PC-3 (cell line): Measurements from ENCODE around the gene ITCH. TPM values are rescaled to one million over a fixed set of nuclear protein-coding genes. Genes with fewer than 3 reads are reported as not detected.

Experiments used
- ATAC-seq: fragments of 200-7000 bp; cut with Tn5 transposase; 2 replicates; pipeline ENCODE4 v1.9.1; 2020; ENCODE audit warnings: mild to moderate bottlenecking, moderate library complexity
- BruUV-seq: library from RNA; stranded (reverse); fragments of 400-500 nt; replicated peaks from 2 replicates; lab custom pipeline; 2021; lab: Mats Ljungman, UMichigan
- CTCF ChIA-PET: fragments of 300-600 bp; sonication (Branson Sonifier 250); formaldehyde crosslinking; loops from one replicate; lab custom pipeline; 2022; ENCODE audit warnings: antibody characterized with exemption; lab: Charles Lee
- POLR2A ChIA-PET: fragments of 300-600 bp; sonication (Branson Sonifier 250); formaldehyde crosslinking; loops from one replicate; lab custom pipeline; 2022; ENCODE audit warnings: antibody characterized with exemption; ENCODE audit not compliant: unreplicated experiment; lab: Charles Lee
- DNase-seq: peaks from one replicate; pipeline ENCODE4 v3.0.0-alpha.2; 2015
- H2AFZ ChIP-seq: fragments of 300-600 bp; sonication (generic); 2 replicates; pipeline ENCODE4 v1.6.0; 2016; ENCODE audit warnings: antibody characterized with exemption, low read length
- H3F3A ChIP-seq: fragments of 300-600 bp; sonication (generic); one replicate; pipeline ENCODE4 v1.6.0; 2017; ENCODE audit warnings: antibody characterized with exemption, low read length, control low read depth, mild to moderate bottlenecking; ENCODE audit not compliant: unreplicated experiment
- H3K27ac ChIP-seq: fragments of 300-600 bp; sonication (generic); 2 replicates; pipeline ENCODE4 v1.5.1; 2016; ENCODE audit warnings: mild to moderate bottlenecking, low read length
- H3K27me3 ChIP-seq: fragments of 300-600 bp; sonication (generic); 2 replicates; pipeline ENCODE4 v1.6.1; 2016; ENCODE audit warnings: low read length, mixed read lengths
- H3K36me3 ChIP-seq: fragments of 300-600 bp; sonication (generic); 2 replicates; pipeline ENCODE4 v1.6.1; 2016; ENCODE audit warnings: low read depth, mixed run types, low read length, mixed read lengths
- H3K4me1 ChIP-seq: fragments of 300-600 bp; sonication (generic); 2 replicates; pipeline ENCODE4 v1.5.1; 2016; ENCODE audit warnings: low read length; ENCODE audit not compliant: insufficient read depth
- H3K4me2 ChIP-seq: fragments of 300-600 bp; sonication (generic); 2 replicates; pipeline ENCODE4 v1.6.0; 2016; ENCODE audit warnings: low read length
- H3K4me3 ChIP-seq: fragments of 300-600 bp; sonication (generic); 2 replicates; pipeline ENCODE4 v1.5.1; 2016; ENCODE audit warnings: mild to moderate bottlenecking, low read length, mixed read lengths
- H3K79me2 ChIP-seq: fragments of 300-600 bp; sonication (generic); 2 replicates; pipeline ENCODE4 v1.6.1; 2017; ENCODE audit warnings: low read length, mixed read lengths
- H3K9ac ChIP-seq: fragments of 300-600 bp; sonication (generic); 2 replicates; pipeline ENCODE4 v1.6.0; 2016; ENCODE audit warnings: mild to moderate bottlenecking, low read length
- H3K9me2 ChIP-seq: fragments of 300-600 bp; sonication (generic); replicated peaks from 2 replicates; pipeline ENCODE4 v1.6.1; 2016; ENCODE audit warnings: mixed run types, low read length, mixed read lengths
- H3K9me3 ChIP-seq: fragments of 300-600 bp; sonication (generic); 2 replicates; pipeline ENCODE4 v1.6.1; 2016; ENCODE audit warnings: low read length, mixed read lengths
- H4K20me1 ChIP-seq: fragments of 300-600 bp; sonication (generic); 2 replicates; pipeline ENCODE4 v1.6.1; 2016; ENCODE audit warnings: low read length, mixed read lengths
- EZH2 ChIP-seq: fragments of 300-600 bp; sonication (generic); IDR thresholded peaks from one replicate; pipeline ENCODE4 v1.6.1; 2017; ENCODE audit warnings: antibody characterized with exemption, mild to moderate bottlenecking, low read length; ENCODE audit not compliant: unreplicated experiment
- EZH2phosphoT487 ChIP-seq: fragments of 300-600 bp; sonication (generic); IDR thresholded peaks from 2 replicates; pipeline ENCODE4 v1.6.1; 2018; ENCODE audit warnings: mild to moderate bottlenecking, antibody characterized with exemption, low read length, borderline replicate concordance
- intact Hi-C: fragments of 100-400 bp; cut with micrococcal nuclease; formaldehyde crosslinking; loops from 2 replicates; pipeline ENCODE4 v1.9.0; 2023
- total RNA-seq: library from RNA; depleted of rRNA; stranded (reverse); fragments of >200 nt; gene quantifications from 2 replicates; pipeline ENCODE4 v1.2.3, GENCODE V29; 2014
- TF ChIP-seq, protein P1 (sequence below): fragments of 300-600 bp; sonication (generic); conservative IDR thresholded peaks from 2 replicates; pipeline ENCODE4 v1.5.1; 2017; ENCODE audit warnings: antibody characterized with exemption, low read depth, mild to moderate bottlenecking, low read length

Gene ITCH
- total RNA-seq, 1 experiment from 2014 or later = 54.8 TPM

DNA sequence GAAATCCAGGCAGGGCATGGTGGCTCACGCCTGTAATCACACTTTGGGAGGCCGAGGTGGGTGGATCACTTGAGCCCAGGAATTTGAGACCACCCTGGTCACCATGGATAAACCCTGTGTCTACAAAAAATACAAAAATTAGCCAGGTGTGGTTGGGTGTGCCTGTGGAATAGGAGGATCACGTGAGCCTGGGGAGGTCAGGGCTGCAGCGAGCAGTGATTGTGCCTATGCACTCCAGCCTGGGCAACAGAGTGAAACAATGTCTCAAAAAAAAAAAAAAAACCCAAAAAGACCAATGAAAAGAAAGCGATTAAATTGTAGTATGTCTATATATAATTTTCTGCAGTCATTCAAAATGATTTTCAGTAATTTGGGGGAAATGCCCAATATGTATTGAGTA lies 70.3 kb downstream of the ITCH start:
- Histone ChIP-seq H3K27me3 (no peaks in the 10 kb centered on the region), H3K9me3 (no peaks in the 10 kb centered on the region), H3K79me2 (no peaks in the 10 kb centered on the region), H3K4me2 (no peak overlapping the region), H4K20me1 (no peaks in the 10 kb centered on the region), H3K9ac (no peak overlapping the region), H3F3A (no peaks in the 10 kb centered on the region), H3K4me1 (no peaks in the 10 kb centered on the region), H3K36me3 (peaks cover 5% of the 10 kb centered on the region), H3K4me3 (no peak overlapping the region), H2AFZ (no peak overlapping the region), H3K27ac (no peak overlapping the region), H3K9me2 (no peaks in the 10 kb centered on the region)
- intact Hi-C loops = no loop called here
- POLR2A ChIA-PET = no interaction called here
- CTCF ChIA-PET = no interaction called here
- TF ChIP-seq, protein P1, sequence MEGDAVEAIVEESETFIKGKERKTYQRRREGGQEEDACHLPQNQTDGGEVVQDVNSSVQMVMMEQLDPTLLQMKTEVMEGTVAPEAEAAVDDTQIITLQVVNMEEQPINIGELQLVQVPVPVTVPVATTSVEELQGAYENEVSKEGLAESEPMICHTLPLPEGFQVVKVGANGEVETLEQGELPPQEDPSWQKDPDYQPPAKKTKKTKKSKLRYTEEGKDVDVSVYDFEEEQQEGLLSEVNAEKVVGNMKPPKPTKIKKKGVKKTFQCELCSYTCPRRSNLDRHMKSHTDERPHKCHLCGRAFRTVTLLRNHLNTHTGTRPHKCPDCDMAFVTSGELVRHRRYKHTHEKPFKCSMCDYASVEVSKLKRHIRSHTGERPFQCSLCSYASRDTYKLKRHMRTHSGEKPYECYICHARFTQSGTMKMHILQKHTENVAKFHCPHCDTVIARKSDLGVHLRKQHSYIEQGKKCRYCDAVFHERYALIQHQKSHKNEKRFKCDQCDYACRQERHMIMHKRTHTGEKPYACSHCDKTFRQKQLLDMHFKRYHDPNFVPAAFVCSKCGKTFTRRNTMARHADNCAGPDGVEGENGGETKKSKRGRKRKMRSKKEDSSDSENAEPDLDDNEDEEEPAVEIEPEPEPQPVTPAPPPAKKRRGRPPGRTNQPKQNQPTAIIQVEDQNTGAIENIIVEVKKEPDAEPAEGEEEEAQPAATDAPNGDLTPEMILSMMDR = no peak
- TF ChIP-seq EZH2 (no peak), EZH2phosphoT487 (no peak)
- DNase-seq (no peak), ATAC-seq (no peak)
- BruUV-seq = no TSS peak

DNA sequence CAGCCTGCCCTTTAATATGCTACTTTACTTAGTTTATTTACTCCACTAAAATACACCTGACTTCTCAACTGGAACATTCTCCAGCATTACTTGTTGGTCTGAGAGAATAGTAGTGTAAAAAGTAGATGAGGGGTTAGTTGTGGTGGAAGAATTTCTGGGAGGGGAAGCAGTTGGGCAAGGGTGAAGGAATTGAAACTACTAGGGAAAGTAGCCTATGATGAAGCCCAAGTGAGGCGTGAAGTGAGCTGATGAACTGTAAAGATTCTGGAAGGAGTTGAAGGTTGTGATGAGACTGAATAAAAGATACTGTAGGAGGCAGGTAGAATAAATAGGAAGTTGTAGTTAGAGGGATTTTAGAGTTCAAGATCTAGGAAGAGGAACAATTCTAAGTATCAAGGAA lies 72.5 kb downstream of the ITCH start:
- H3K27ac ChIP-seq = no peak overlapping the region
- ATAC-seq = no peak

GRCh38 chr20:34437330-34437986 lies 74.4 kb downstream of the ITCH start:
- ChIA-PET CTCF (interaction anchor here (0.9 to 1.2 kb wide), 2 partner anchors 123 to 125 kb away, joined by 4 to 5 read pairs; no protein-coding TSS in a partner anchor), POLR2A (no interaction called here)
- Histone ChIP-seq H3F3A (no peaks in the 10 kb centered on the region), H3K4me3 (no peak overlapping the region), H2AFZ (no peak overlapping the region), H3K27ac (no peak overlapping the region), H3K4me1 (no peaks in the 10 kb centered on the region), H3K9me3 (no peaks in the 10 kb centered on the region), H3K36me3 (peaks cover 32% of the 10 kb centered on the region), H3K79me2 (no peaks in the 10 kb centered on the region), H3K9ac (no peak overlapping the region), H3K4me2 (no peak overlapping the region), H4K20me1 (no peaks in the 10 kb centered on the region), H3K27me3 (no peaks in the 10 kb centered on the region), H3K9me2 (no peaks in the 10 kb centered on the region)
- BruUV-seq = no TSS peak
- DNase-seq (no peak), ATAC-seq (no peak)
- TF ChIP-seq EZH2phosphoT487 = no peak
- TF ChIP-seq, protein P1 = no peak
- TF ChIP-seq EZH2 = no peak
- intact Hi-C loops = no loop called here

More for the DNA sequence above, 72.5 kb downstream of the ITCH start:
- Histone ChIP-seq H3F3A (no peaks in the 10 kb centered on the region), H3K27me3 (no peaks in the 10 kb centered on the region), H3K4me3 (no peak overlapping the region), H3K4me1 (no peaks in the 10 kb centered on the region), H3K36me3 (peaks cover 21% of the 10 kb centered on the region), H3K9me3 (no peaks in the 10 kb centered on the region), H3K9me2 (no peaks in the 10 kb centered on the region), H3K4me2 (no peak overlapping the region), H3K79me2 (no peaks in the 10 kb centered on the region), H4K20me1 (no peaks in the 10 kb centered on the region), H3K9ac (no peak overlapping the region), H2AFZ (no peak overlapping the region)
- DNase-seq = no peak
- intact Hi-C loops = no loop called here
- ChIA-PET CTCF (no interaction called here), POLR2A (interaction anchor here (0.5 kb wide), 1 partner anchor 1004 kb away, joined by 12 read pairs; no protein-coding TSS in a partner anchor)
- no peak for TF ChIP-seq EZH2phosphoT487
- TF ChIP-seq, protein P1 = no peak
- no peak for TF ChIP-seq EZH2
- BruUV-seq = no TSS peak
